ENCODE results near the gene SYPL2. TPM values are rescaled to one million over a fixed set of nuclear protein-coding genes. Genes with fewer than 3 reads are reported as not detected.
A peak's percentile ranks its signal among the peaks of the same experiment; 100 is the strongest.

Gene SYPL2
- total and polyA plus RNA-seq, 2 donors (not counting 1 experiment from before 2014, with no cell fraction given) = not detected

GRCh38 chr1:109482242-109482641, 15.9 kb downstream of the SYPL2 start:
- Histone ChIP-seq H3K36me3 (replicated peaks in 1 of 2; ENCODE audit: control extremely low read depth in 1 of 2, control insufficient read depth in 1 of 2, extremely low read depth in 1 of 2, insufficient read depth in 2 of 2, low read length in 1 of 2) (no peaks in the 10 kb centered on the region), H4K20me1 (ENCODE audit: control insufficient read depth, insufficient read depth, low read length, poor library complexity, severe bottlenecking) (no peaks in the 10 kb centered on the region), H3K27ac (ENCODE audit: low read length in 2 of 2) (no peak overlapping the region), H3K9ac (ENCODE audit: low read length) (no peak overlapping the region), H3K4me2 (replicated peaks; ENCODE audit: low read depth, low read length, poor library complexity, severe bottlenecking) (no peak overlapping the region), H3K4me3 (ENCODE audit: control extremely low read depth in 1 of 5, extremely low read depth in 1 of 5, insufficient read depth in 1 of 5, low read depth in 2 of 5, low read length in 4 of 5) (no peak overlapping the region), H3K9me3 (ENCODE audit: control extremely low read depth in 1 of 3, control insufficient read depth in 2 of 3, insufficient read depth in 1 of 3, low read length in 2 of 3) (peaks cover 0 to 5% (median 0%) of the 10 kb centered on the region in 3 donors), H3K79me2 (ENCODE audit: control insufficient read depth, insufficient read depth, low read length) (peaks cover 22% of the 10 kb centered on the region), H3K4me1 (ENCODE audit: control insufficient read depth in 2 of 2, insufficient read depth in 2 of 2, low read length in 2 of 2) (peaks cover 12 to 23% of the 10 kb centered on the region in 2 donors), H3K27me3 (replicated peaks in 1 of 4; ENCODE audit: control extremely low read depth in 1 of 4, control insufficient read depth in 3 of 4, insufficient read depth in 4 of 4, low read length in 3 of 4) (peaks cover 0 to 32% (median 12%) of the 10 kb centered on the region in 4 experiments), H2AFZ (ENCODE audit: insufficient read depth, low read depth, low read length, poor library complexity, severe bottlenecking) (peak overlapping the region; percentile 8)
- H3K4me3 Mint-ChIP-seq = peak overlapping the region; percentile 96
- intact Hi-C loops (cut with micrococcal nuclease) = loop anchor here (5.0 to 10.0 kb wide), 3 partner anchors 135 to 925 kb away; partner anchors contain the start of genes AMPD2, GNAT2, GSTM4 and LAMTOR5
- H3K27ac Mint-ChIP-seq = peak overlapping the region; percentile 20
- TF ChIP-seq CTCF (IDR thresholded peaks at IDR 0.05) = no peak
- CTCF ChIA-PET = interaction anchor here (1.5 to 37.9 kb wide), 6 partner anchors 8 to 503 kb away, joined by 4 to 926 read pairs (median 7); partner anchors contain the start of genes AHCYL1, CYB561D1 and GPR61
- POLR2A ChIA-PET = interaction anchor here (1.4 kb wide), 1 partner anchor 12 kb away, joined by 7 read pairs; the partner anchor contains the start of gene CYB561D1
- ATAC-seq (ENCODE audit: low read depth) = no peak
- peaks cover 33% of the 10 kb centered on the region for H3K27me3 Mint-ChIP-seq
- no peaks in the 10 kb centered on the region for H3K9me3 Mint-ChIP-seq (ENCODE audit: insufficient read depth)
- peaks cover 28% of the 10 kb centered on the region for H3K4me1 Mint-ChIP-seq
- DNase-seq = no peak

GRCh38 chr1:109482791-109483671, 16.7 kb downstream of the SYPL2 start:
- Mint-ChIP-seq H3K27me3 (peaks cover 29% of the 10 kb centered on the region), H3K4me3 (peak overlapping the region; percentile 96), H3K9me3 (ENCODE audit: insufficient read depth) (no peaks in the 10 kb centered on the region), H3K27ac (peak overlapping the region; percentile 88), H3K4me1 (peaks cover 28% of the 10 kb centered on the region)
- Histone ChIP-seq H3K27ac (ENCODE audit: low read length in 2 of 2) (no peak overlapping the region), H3K79me2 (ENCODE audit: control insufficient read depth, insufficient read depth, low read length) (peaks cover 24% of the 10 kb centered on the region), H3K4me3 (ENCODE audit: control extremely low read depth in 1 of 5, extremely low read depth in 1 of 5, insufficient read depth in 1 of 5, low read depth in 2 of 5, low read length in 4 of 5) (peak overlapping the region; percentile 45 to 74 (median 68)), H2AFZ (ENCODE audit: insufficient read depth, low read depth, low read length, poor library complexity, severe bottlenecking) (peak overlapping the region; percentile 96), H3K9ac (ENCODE audit: low read length) (peak overlapping the region; percentile 70), H3K9me3 (ENCODE audit: control extremely low read depth in 1 of 3, control insufficient read depth in 2 of 3, insufficient read depth in 1 of 3, low read length in 2 of 3) (peaks cover 0 to 1% (median 0%) of the 10 kb centered on the region in 3 donors), H3K4me2 (replicated peaks; ENCODE audit: low read depth, low read length, poor library complexity, severe bottlenecking) (peak overlapping the region; percentile 93), H4K20me1 (ENCODE audit: control insufficient read depth, insufficient read depth, low read length, poor library complexity, severe bottlenecking) (no peaks in the 10 kb centered on the region), H3K36me3 (replicated peaks in 1 of 2; ENCODE audit: control extremely low read depth in 1 of 2, control insufficient read depth in 1 of 2, extremely low read depth in 1 of 2, insufficient read depth in 2 of 2, low read length in 1 of 2) (no peaks in the 10 kb centered on the region), H3K27me3 (replicated peaks in 1 of 4; ENCODE audit: control extremely low read depth in 1 of 4, control insufficient read depth in 3 of 4, insufficient read depth in 4 of 4, low read length in 3 of 4) (peaks cover 0 to 24% (median 8%) of the 10 kb centered on the region in 4 experiments), H3K4me1 (ENCODE audit: control insufficient read depth in 2 of 2, insufficient read depth in 2 of 2, low read length in 2 of 2) (peaks cover 12 to 23% of the 10 kb centered on the region in 2 donors)
- intact Hi-C loops (cut with micrococcal nuclease) = loop anchor here (1.0 to 10.0 kb wide), 8 partner anchors 11 to 924 kb away; partner anchors contain the start of genes AMIGO1, AMPD2, CYB561D1 and GNAI3
- TF ChIP-seq EZH2 (IDR thresholded peaks at IDR 0.05; ENCODE audit: borderline replicate concordance, insufficient read depth, low read depth, low read length, poor library complexity, severe bottlenecking) = no peak
- no peak for TF ChIP-seq CTCF (IDR thresholded peaks at IDR 0.05)
- DNase-seq (no peak), ATAC-seq (ENCODE audit: low read depth) (peak; percentile 48)
- ChIA-PET CTCF (interaction anchor here (0.7 to 37.9 kb wide), 14 partner anchors 7 to 502 kb away, joined by 3 to 926 read pairs (median 4); partner anchors contain the start of genes AHCYL1, CYB561D1, GPR61 and PSMA5), POLR2A (interaction anchor here (0.6 to 1.6 kb wide), 10 partner anchors 9 to 407 kb away, joined by 3 to 8 read pairs (median 6); partner anchors contain the start of genes CYB561D1, GNAI3, PSMA5 and TAF13)
- 12% methylated on average over 17 of the region's 29 CpGs for WGBS (ENCODE audit: insufficient coverage)

Measured in B cell (primary cell).